Activated T-helper 2 cell treated with anti-CD3 and anti-CD28 coated beads, Interferon-gamma antibody, Interleukin-2, Interleukin-4, amounts not matched to agents 10 μg/mL and 5 μg/mL and 100 μg/mL, durations not matched to agents 14 hours and 24 hours and 36 hours (primary cell): ENCODE results near the gene LGR5. TPM values are rescaled to one million over a fixed set of nuclear protein-coding genes. Genes with fewer than 3 reads are reported as not detected.

Experiments
- DNase-seq: peaks from one replicate; pipeline ENCODE4 v3.0.0; 2021; ENCODE audit warnings: low spot score
- H3K27ac Mint-ChIP-seq: one replicate; pipeline ENCODE4 v1.8.0; 2021; ENCODE audit warnings: mixed read lengths
- H3K27me3 Mint-ChIP-seq: one replicate; pipeline ENCODE4 v1.8.0; 2021; ENCODE audit warnings: low read depth, mixed read lengths
- H3K36me3 Mint-ChIP-seq: one replicate; pipeline ENCODE4 v1.8.0; 2021; ENCODE audit warnings: low read depth, mixed read lengths
- H3K4me1 Mint-ChIP-seq: one replicate; pipeline ENCODE4 v1.8.0; 2021; ENCODE audit warnings: low read depth, mixed read lengths
- H3K4me3 Mint-ChIP-seq: one replicate; pipeline ENCODE4 v1.8.0; 2021; ENCODE audit warnings: low read depth, mild to moderate bottlenecking, moderate library complexity, mixed read lengths
- H3K9me3 Mint-ChIP-seq: one replicate; pipeline ENCODE4 v1.8.0; 2021; ENCODE audit warnings: mixed read lengths
- intact Hi-C: fragments of 100-400 bp; cut with micrococcal nuclease; formaldehyde crosslinking; loops from one replicate; pipeline ENCODE4 v1.15.1; 2023
- total RNA-seq: library from RNA; stranded (reverse); gene quantifications from 2 replicates; pipeline ENCODE4 v1.2.3, GENCODE V29; 2022

The LGR5 gene
- total RNA-seq, 1 donor from 2014 or later = not detected

DNA sequence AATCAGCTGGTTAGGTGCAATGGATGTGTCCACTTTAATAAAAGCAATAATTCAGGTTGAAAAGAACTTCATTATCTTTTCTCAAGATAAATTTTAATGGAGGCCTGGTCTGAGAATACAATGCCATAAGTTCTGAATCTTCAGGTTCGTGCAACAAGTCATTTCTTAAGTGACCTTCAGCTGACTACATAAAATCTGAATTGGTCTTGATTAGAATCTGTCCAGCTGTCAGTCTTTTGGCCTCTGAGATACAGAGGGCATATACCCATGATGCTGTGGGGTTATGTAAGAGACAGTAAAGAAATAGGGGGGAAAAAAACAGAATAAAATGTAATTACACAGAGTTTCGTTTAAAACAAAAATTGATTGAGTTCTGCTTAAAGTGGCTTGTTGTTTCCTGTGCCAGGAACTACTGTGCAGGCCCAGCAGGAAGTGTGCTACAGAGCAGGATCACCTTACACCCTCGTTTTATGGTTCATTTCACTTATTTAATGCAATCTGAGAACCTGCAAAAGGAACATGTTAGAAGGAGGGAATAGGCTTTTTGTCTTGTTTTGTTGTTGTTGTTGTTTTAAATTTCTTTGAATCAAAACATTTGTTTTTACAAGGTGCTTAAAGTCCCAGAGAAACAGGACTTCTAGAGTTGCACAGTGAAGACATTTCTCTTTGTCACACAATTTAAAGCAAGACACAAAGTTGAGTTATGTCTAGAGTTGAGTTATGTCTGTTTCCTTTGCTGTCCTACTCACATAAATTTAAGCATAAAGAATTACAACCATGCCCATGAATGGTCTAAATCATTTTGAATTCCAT is 64.2 kb downstream of the LGR5 start:
- Mint-ChIP-seq H3K9me3 (no peaks in the 10 kb centered on the region), H3K4me1 (no peaks in the 10 kb centered on the region), H3K27me3 (peaks cover 3% of the 10 kb centered on the region), H3K27ac (no peak overlapping the region), H3K4me3 (no peak overlapping the region), H3K36me3 (no peaks in the 10 kb centered on the region)
- no peak for DNase-seq
- intact Hi-C loops = no loop called here

DNA sequence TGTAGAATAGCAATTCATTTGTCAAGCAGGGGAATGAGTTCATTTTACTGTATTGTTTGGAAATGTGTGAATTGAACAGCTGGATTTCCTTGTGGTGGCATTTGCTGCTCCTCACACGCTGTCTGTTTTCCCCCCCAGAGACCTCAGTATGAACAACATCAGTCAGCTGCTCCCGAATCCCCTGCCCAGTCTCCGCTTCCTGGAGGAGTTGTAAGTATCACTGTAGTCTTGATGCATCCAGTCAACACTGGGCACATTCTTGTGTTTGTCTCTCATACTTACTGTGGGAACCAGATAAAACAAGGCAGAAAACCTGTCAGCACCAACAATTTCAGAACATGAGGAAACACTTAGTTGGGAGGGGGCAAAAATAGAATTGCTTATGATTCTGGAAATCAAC is 64.9 kb downstream of the LGR5 start:
- no peaks in the 10 kb centered on the region for H3K36me3 Mint-ChIP-seq
- H3K27me3 Mint-ChIP-seq = peaks cover 3% of the 10 kb centered on the region
- intact Hi-C loops = no loop called here
- no peaks in the 10 kb centered on the region for H3K4me1 Mint-ChIP-seq
- no peak for DNase-seq
- no peaks in the 10 kb centered on the region for H3K9me3 Mint-ChIP-seq
- H3K27ac Mint-ChIP-seq = no peak overlapping the region
- no peak overlapping the region for H3K4me3 Mint-ChIP-seq

GRCh38 chr12:71509705-71510104 is 70.1 kb downstream of the LGR5 start:
- H3K36me3 Mint-ChIP-seq = no peaks in the 10 kb centered on the region
- H3K4me1 Mint-ChIP-seq = no peaks in the 10 kb centered on the region
- intact Hi-C loops = no loop called here
- no peaks in the 10 kb centered on the region for H3K9me3 Mint-ChIP-seq
- H3K27ac Mint-ChIP-seq = no peak overlapping the region
- no peak overlapping the region for H3K4me3 Mint-ChIP-seq
- H3K27me3 Mint-ChIP-seq = peaks cover 3% of the 10 kb centered on the region
- DNase-seq = no peak

DNA sequence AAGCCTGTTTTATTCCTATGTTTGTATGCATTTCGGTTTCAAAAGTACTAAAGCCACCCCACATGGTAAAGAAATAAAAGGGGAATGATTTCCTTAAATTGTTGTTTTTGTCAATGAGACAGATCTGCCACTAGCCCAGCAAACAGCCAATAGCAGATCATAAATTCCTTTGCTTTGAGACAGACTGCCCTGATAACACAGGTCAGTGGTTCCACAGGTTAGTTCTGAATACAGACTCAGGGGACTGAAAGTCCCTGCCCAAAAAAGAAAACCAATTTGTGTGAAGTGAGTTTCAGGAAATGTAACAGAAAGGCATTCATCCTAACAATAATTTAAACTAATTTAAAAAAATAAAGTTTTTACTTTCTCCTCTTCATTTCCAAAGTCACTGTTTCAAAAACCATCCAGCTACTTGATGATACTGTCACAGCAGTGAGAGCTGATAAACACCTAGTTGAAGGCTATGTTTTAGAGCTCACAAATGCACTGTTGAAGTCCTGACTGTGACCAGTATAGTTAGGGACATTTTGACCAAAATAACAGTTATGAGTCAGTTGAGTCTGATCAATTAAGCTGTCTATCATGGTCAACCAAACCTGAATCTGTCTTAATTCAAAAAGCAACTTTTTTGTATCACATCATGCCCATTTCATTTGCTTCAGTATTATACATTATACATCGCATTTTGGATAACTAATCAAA is 77.7 kb downstream of the LGR5 start:
- H3K9me3 Mint-ChIP-seq = no peaks in the 10 kb centered on the region
- no peak overlapping the region for H3K27ac Mint-ChIP-seq
- H3K27me3 Mint-ChIP-seq = peaks cover 5% of the 10 kb centered on the region
- no peak overlapping the region for H3K4me3 Mint-ChIP-seq
- intact Hi-C loops = no loop called here
- no peaks in the 10 kb centered on the region for H3K4me1 Mint-ChIP-seq
- DNase-seq = no peak
- H3K36me3 Mint-ChIP-seq = no peaks in the 10 kb centered on the region

DNA sequence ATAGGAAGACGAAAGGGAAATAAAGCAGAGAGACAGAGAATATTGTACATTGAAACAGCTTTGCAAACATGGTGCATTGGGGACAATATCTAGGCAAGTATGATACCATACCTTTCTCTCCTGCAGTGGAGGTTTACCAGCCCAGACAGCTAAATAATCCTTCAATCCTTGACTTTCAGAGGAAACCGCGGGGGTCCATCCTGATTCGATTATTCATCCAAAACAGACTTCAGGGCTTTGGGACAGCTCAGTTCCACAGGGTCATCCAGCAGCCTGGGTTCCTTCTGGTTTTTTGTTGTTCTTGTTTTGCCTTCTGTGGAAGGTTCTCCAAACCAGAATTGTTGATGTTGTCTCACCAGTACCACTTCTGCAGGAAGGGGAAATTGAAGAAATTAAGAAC is 81.5 kb downstream of the LGR5 start:
- DNase-seq = no peak
- no peaks in the 10 kb centered on the region for H3K9me3 Mint-ChIP-seq
- no peak overlapping the region for H3K4me3 Mint-ChIP-seq
- no peak overlapping the region for H3K27ac Mint-ChIP-seq
- H3K36me3 Mint-ChIP-seq = no peaks in the 10 kb centered on the region
- peaks cover 5% of the 10 kb centered on the region for H3K27me3 Mint-ChIP-seq
- no peaks in the 10 kb centered on the region for H3K4me1 Mint-ChIP-seq
- intact Hi-C loops = no loop called here

DNA sequence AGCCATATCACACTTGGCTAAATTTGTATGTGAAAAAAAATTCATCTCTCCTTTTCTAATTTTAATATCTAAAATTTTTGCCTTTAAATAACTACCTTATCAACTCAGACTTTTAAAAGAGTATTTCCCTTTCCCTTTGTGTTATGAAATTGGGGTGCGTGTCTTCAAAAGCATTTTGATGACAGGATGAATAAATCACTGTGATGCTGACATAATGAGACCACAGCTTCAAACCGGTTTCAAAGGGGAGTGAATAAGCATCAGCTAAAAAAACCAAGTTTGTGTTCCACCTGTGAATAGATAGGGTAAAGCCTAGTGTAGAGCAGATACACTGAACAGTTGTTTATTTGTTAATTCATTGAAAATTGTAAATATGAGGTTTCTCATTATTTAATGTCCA is 85.0 kb downstream of the LGR5 start:
- DNase-seq = no peak
- Mint-ChIP-seq H3K36me3 (no peaks in the 10 kb centered on the region), H3K9me3 (no peaks in the 10 kb centered on the region), H3K4me1 (no peaks in the 10 kb centered on the region), H3K27ac (no peak overlapping the region), H3K4me3 (no peak overlapping the region), H3K27me3 (peaks cover 4% of the 10 kb centered on the region)
- intact Hi-C loops = no loop called here

GRCh38 chr12:71533703-71534102 is 94.1 kb downstream of the LGR5 start:
- H3K27ac Mint-ChIP-seq = no peak overlapping the region
- H3K36me3 Mint-ChIP-seq = no peaks in the 10 kb centered on the region
- no peak for DNase-seq
- H3K4me1 Mint-ChIP-seq = no peaks in the 10 kb centered on the region
- no peaks in the 10 kb centered on the region for H3K27me3 Mint-ChIP-seq
- intact Hi-C loops = no loop called here
- no peaks in the 10 kb centered on the region for H3K9me3 Mint-ChIP-seq
- H3K4me3 Mint-ChIP-seq = no peak overlapping the region

DNA sequence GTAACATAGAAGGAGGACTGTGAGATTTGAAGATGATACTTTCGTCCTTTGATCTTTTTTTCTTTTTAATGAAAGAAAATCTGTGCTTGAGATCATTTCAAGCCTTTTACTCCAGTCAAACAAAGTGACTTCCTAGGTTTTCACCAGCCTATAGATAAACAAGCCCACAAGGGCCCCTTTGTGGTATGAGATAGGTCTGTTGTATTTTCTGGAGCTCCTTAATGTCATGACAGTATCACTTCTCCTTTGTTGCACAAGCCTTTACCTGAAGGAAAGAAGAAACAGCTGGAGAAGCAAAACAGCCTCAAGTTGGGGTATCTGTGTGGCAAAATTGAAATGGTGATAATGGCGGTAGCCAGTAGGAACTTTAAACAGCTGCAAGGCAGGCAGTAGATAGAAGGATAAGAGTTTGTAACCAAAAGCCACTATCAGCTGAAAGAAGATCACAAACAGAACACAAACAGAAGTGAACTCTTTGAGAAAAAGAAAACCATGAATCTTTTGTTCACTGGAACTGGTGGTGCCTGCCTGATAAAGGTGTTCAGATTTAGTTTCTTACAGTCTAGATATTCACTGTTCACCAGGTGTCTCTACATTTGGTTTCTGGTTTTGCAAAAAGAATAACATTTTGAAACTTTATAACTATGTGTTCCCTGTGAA is 96.8 kb downstream of the LGR5 start:
- no peak for DNase-seq
- no peaks in the 10 kb centered on the region for H3K36me3 Mint-ChIP-seq
- no peak overlapping the region for H3K4me3 Mint-ChIP-seq
- no peak overlapping the region for H3K27ac Mint-ChIP-seq
- intact Hi-C loops = no loop called here
- H3K27me3 Mint-ChIP-seq = no peaks in the 10 kb centered on the region
- H3K9me3 Mint-ChIP-seq = no peaks in the 10 kb centered on the region
- H3K4me1 Mint-ChIP-seq = no peaks in the 10 kb centered on the region

GRCh38 chr12:71536939-71537622 is 97.5 kb downstream of the LGR5 start:
- intact Hi-C loops = no loop called here
- no peaks in the 10 kb centered on the region for H3K4me1 Mint-ChIP-seq
- H3K27ac Mint-ChIP-seq = no peak overlapping the region
- no peaks in the 10 kb centered on the region for H3K9me3 Mint-ChIP-seq
- no peaks in the 10 kb centered on the region for H3K36me3 Mint-ChIP-seq
- no peak overlapping the region for H3K4me3 Mint-ChIP-seq
- H3K27me3 Mint-ChIP-seq = no peaks in the 10 kb centered on the region
- DNase-seq = no peak

- no peaks in the 10 kb centered on the region for H3K9me3 Mint-ChIP-seq
- no peaks in the 10 kb centered on the region for H3K4me1 Mint-ChIP-seq
- no peak overlapping the region for H3K4me3 Mint-ChIP-seq
- no peaks in the 10 kb centered on the region for H3K27me3 Mint-ChIP-seq
- no peaks in the 10 kb centered on the region for H3K36me3 Mint-ChIP-seq
- no peak overlapping the region for H3K27ac Mint-ChIP-seq
- DNase-seq = no peak
- intact Hi-C loops = no loop called here
These were observed 99.2 kb downstream of the LGR5 start for GRCh38 chr12:71538807-71539206.

DNA sequence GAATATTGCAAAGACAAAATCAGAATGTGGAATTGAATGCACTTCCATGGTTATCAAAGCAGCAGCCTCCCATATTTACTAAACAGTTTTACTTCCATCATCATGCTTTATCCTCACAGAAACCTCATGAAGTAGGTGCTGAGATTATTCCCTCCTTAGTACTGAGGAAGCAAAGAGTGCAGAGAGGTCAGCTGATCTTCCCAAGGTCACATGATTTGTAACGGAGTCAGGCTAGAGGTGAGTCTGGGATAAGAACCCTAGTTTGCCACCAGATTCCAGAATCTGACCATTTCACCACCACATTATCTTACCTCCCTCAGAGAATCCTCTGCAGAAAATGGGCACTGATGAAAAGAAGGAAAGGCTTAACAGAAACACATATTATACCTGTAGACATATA is 102.0 kb downstream of the LGR5 start:
- Mint-ChIP-seq H3K4me3 (no peak overlapping the region), H3K27ac (no peak overlapping the region), H3K27me3 (no peaks in the 10 kb centered on the region), H3K4me1 (no peaks in the 10 kb centered on the region), H3K9me3 (no peaks in the 10 kb centered on the region), H3K36me3 (no peaks in the 10 kb centered on the region)
- no peak for DNase-seq
- intact Hi-C loops = no loop called here

GRCh38 chr12:71546322-71546861 is 106.8 kb downstream of the LGR5 start:
- Mint-ChIP-seq H3K27me3 (no peaks in the 10 kb centered on the region), H3K4me3 (no peak overlapping the region), H3K4me1 (no peaks in the 10 kb centered on the region), H3K36me3 (no peaks in the 10 kb centered on the region), H3K27ac (no peak overlapping the region), H3K9me3 (no peaks in the 10 kb centered on the region)
- no peak for DNase-seq
- intact Hi-C loops = no loop called here
